AG09309 (cell line): ENCODE results near the gene ARHGEF25.
"Not testable (repeated sequence)": the region's sequence is repeated elsewhere in the genome, so short reads cannot be mapped to it uniquely, and the experiment has no call there.

Source experiments
- DNase-seq: peaks from one replicate; pipeline ENCODE4 v3.0.0-alpha.2; 2010; ENCODE audit warnings: low read depth
- H3K4me3 ChIP-seq: 2 replicates; pipeline ENCODE4 v1.5.1; 2011; ENCODE audit warnings: mild to moderate bottlenecking, low read depth, low read length, moderate library complexity; ENCODE audit not compliant: control insufficient read depth
- TF ChIP-seq, protein P1 (sequence below): IDR thresholded peaks from 2 replicates; pipeline ENCODE4 v1.5.1; 2011; ENCODE audit warnings: mild to moderate bottlenecking, low read depth, low read length, inconsistent platforms; ENCODE audit not compliant: insufficient read depth, control insufficient read depth; ENCODE audit errors: missing control alignments

ARHGEF25 gene

DNA sequence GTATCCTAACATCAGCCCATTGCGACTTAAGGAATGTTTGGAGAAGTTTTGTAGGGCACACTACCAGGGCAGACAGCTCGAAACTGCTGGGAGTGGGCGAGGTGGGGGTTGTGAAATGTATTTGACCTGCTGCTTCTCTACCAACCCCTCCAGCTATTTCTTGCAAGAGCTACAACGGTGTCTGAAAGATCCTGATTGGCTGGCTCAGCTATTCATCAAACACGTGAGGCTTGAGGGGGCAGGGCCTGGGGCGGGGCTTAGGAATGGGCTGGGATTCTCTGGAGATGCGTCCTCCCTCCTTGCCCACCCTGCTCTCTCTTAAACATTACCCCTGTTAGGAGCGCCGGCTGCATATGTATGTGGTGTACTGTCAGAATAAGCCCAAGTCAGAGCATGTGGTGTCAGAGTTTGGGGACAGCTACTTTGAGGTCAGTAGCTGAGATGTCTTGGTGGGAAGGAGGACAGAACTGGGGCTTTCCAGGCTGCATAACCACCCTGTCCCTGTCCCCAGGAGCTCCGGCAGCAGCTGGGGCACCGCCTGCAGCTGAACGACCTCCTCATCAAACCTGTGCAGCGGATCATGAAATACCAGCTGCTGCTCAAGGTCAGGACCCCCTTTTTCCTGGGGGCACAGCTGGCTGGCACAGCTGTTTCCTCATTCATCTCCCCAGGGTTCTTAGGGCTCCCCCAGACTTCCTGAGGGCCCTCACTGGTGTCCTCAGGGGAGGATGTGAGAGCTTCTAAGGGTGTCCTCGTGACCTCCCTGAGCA, 3.1 kb downstream of the ARHGEF25 start:
- DNase-seq: no peak
- TF ChIP-seq, protein P1, sequence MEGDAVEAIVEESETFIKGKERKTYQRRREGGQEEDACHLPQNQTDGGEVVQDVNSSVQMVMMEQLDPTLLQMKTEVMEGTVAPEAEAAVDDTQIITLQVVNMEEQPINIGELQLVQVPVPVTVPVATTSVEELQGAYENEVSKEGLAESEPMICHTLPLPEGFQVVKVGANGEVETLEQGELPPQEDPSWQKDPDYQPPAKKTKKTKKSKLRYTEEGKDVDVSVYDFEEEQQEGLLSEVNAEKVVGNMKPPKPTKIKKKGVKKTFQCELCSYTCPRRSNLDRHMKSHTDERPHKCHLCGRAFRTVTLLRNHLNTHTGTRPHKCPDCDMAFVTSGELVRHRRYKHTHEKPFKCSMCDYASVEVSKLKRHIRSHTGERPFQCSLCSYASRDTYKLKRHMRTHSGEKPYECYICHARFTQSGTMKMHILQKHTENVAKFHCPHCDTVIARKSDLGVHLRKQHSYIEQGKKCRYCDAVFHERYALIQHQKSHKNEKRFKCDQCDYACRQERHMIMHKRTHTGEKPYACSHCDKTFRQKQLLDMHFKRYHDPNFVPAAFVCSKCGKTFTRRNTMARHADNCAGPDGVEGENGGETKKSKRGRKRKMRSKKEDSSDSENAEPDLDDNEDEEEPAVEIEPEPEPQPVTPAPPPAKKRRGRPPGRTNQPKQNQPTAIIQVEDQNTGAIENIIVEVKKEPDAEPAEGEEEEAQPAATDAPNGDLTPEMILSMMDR: no peak
- no peak overlapping the region for H3K4me3 ChIP-seq

DNA sequence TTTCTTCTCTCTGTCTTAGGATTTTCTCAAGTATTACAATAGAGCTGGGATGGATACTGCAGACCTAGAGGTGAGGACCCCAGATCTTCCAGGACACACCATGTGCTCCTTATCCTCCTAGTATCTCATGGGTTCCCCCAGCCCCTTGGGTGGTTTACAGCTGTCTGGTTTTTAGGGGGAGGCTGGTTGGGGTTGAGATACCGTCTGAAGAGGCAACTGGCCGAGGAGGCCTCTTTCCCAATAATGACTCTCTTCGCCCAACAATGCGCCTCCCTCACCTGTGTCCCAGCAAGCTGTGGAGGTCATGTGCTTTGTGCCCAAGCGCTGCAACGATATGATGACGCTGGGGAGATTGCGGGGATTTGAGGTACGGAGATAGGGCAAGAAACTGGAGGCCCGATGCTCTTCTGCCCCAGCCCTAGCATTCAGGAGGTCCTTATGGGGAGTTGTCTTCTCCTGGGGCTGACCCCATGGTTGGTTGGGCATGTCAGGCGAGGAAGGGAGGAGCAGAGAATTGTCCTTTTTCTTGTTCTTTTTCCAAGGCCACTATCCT, 3.8 kb downstream of the ARHGEF25 start:
- TF ChIP-seq, protein P1: no peak

DNA sequence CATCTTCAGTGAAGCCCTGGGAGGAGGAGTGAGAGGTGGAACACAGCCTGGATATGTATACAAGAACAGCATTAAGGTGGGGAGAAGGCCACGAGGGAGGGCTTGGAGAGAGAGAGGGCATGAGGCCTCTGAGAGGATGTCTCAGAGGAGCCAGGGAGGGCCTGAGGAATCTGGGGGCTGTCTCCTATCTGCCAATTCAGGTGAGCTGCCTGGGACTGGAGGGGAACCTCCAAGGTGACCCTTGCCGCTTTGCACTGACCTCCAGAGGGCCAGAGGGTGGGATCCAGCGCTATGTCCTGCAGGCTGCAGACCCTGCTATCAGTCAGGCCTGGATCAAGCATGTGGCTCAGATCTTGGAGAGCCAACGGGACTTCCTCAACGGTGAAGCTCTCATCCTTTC, 4.4 kb downstream of the ARHGEF25 start:
- TF ChIP-seq, protein P1: no peak
- H3K4me3 ChIP-seq: no peak overlapping the region
- DNase-seq: no peak

More for the DNA sequence above, 3.8 kb downstream of the ARHGEF25 start:
- H3K4me3 ChIP-seq: no peak overlapping the region
- no peak for DNase-seq

DNA sequence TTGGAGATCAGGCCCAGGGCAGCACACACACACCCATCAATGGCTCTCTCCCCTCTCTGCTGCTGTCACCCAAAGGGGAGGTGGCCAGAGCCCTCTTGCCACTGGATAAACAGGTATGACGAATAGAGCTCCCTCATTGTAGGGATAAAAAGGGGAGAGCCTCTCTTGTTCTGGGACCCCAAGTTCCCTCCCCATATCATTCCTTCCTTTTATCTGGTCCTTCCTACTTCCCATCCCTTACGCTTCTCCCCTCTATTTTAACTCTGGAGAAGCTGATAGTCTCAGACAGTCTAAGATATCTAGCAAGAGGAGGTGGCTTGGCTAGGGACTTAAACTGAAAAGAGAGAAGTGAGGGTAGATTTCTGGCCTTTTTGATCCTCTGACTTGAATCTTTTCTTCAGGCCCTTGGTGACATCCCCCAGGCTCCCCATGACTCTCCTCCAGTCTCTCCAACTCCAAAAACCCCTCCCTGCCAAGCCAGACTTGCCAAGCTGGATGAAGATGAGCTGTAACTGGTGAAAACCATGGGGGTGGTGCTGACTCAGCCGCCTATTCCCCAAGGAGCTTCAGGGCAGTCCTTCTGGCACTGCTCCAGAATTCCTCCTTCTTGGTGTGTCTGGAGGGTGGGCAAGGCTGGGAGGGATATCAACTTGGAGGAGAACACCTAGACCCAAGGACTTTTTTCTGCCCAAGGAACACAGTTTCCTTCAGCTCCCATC, 5.3 kb downstream of the ARHGEF25 start:
- peak; percentile 43 for DNase-seq
- TF ChIP-seq, protein P1: no peak

DNA sequence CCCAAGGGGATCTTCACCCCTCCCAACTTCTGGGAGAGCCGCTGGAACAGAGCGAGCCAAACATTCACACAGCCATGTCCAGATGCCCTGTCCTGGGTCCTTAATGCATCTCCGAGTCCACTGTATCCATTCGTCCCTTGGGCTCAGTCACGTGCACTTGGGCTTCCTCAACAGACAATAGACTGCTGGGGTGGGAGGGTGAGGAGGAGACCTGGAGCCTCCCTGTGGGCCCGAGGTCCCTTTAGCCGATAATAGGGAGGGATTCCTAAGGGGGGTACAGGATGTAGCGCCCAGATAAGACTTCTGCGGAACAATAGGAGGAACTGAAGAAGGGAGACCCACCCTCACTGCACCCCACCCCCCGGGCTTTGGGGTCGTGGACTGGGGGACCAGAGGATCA, 6.7 kb downstream of the ARHGEF25 start:
- H3K4me3 ChIP-seq: no peak overlapping the region
- TF ChIP-seq, protein P1: no peak
- DNase-seq: no peak

More for the DNA sequence above, 5.3 kb downstream of the ARHGEF25 start:
- no peak overlapping the region for H3K4me3 ChIP-seq

DNA sequence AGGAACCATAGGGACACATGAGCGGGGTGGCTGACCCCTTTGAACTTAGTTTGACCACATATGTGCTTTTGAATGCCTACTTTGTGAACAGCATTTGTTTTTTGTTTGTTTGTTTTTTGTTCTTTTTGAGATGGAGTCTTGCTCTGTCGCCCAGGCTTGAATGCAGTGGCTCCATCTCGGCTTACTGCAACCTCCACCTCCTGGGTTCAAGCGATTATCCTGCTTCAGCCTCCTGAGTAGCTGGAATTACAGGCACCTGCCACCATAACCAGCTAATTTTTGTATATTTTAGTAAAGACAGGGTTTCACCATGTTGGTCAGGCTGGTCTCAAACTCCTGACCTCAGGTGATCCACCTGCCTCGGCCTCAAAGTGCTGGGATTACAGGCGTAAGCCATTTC, 7.2 kb downstream of the ARHGEF25 start:
- not testable (repeated sequence) for H3K4me3 ChIP-seq, DNase-seq

DNA sequence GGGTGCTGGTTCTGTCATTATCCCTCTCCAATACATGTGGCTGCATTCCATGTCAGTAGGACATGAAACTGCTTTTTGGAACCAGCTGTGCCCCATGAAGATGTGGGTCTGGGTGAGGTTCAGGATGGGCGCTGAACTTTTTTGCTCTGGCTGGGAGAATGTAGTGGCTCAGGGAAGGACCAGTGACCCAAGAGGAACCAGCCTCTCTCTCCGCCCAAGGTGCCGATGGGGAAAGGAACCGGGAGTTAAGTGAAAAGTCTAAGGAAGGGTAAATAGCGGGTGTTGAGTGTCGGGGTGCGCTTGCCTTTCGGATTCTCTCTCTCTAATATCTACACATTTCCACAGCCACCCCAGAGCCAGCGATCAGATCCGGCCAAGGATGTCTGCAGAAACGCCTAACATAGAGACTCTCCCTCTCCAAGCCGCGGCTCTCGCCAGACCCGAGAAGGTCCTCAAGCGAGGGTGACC, 7.8 kb downstream of the ARHGEF25 start:
- no peak overlapping the region for H3K4me3 ChIP-seq
- DNase-seq: no peak
- TF ChIP-seq, protein P1: no peak
